GM12872 (cell line): ENCODE results near the gene SULT1A2.
"Not testable (repeated sequence)": the region's sequence is repeated elsewhere in the genome, so short reads cannot be mapped to it uniquely, and the experiment has no call there.

Experiments
- TF ChIP-seq, protein P1 (sequence below): IDR thresholded peaks from 3 replicates; pipeline ENCODE4 v1.5.1; 2011; ENCODE audit warnings: low read depth, mild to moderate bottlenecking, low read length, moderate library complexity; ENCODE audit not compliant: insufficient read depth

Gene SULT1A2

DNA sequence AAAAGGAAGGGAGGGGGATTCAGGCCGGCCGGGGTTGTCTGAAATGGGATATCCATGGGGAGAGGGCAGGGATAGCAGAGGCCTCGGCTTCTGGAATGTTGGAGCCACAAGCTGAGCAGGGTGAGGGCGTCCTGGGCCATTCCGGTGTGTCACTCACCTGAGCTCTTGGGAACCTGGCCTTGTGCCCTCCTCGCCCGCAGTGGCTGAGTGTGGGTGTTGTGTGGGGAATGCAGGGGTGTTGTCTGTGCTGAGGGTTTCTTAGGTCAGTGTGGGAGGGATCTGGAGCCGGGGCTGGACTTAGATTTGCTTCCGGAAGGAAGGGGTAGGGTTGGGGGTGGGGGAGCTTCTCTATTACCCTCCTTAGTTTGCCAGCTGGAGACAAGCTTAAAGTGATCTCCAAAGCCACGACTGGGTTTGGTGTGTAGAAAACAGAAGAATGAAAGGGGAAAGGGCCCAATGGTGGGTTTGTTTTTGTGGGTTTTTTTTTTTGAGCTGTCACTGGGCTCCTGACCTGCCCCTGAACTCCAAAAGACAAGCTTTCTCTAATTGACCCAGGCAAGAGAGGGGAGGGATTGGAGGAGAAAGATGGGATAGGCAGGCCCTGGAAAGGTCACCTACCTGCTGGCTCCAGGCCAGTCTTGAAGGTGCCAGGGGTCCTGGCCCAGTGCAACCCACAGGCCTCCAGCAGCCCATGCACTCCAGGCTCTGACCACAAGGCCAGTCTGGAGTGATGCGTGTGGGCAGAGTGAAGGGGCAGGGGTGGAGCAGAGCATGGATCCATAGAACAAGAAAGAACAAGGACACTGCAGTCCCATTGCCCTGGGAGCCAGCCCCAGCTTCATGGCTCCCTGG lies at the start of gene SULT1A2:
TSS of gene SULT1A2 (minus strand) at position 211 of the 852 bp plus-strand sequence. CDS start 1,120 bp downstream, outside the sequence.
- TF ChIP-seq, protein P1, sequence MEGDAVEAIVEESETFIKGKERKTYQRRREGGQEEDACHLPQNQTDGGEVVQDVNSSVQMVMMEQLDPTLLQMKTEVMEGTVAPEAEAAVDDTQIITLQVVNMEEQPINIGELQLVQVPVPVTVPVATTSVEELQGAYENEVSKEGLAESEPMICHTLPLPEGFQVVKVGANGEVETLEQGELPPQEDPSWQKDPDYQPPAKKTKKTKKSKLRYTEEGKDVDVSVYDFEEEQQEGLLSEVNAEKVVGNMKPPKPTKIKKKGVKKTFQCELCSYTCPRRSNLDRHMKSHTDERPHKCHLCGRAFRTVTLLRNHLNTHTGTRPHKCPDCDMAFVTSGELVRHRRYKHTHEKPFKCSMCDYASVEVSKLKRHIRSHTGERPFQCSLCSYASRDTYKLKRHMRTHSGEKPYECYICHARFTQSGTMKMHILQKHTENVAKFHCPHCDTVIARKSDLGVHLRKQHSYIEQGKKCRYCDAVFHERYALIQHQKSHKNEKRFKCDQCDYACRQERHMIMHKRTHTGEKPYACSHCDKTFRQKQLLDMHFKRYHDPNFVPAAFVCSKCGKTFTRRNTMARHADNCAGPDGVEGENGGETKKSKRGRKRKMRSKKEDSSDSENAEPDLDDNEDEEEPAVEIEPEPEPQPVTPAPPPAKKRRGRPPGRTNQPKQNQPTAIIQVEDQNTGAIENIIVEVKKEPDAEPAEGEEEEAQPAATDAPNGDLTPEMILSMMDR: no peak

DNA sequence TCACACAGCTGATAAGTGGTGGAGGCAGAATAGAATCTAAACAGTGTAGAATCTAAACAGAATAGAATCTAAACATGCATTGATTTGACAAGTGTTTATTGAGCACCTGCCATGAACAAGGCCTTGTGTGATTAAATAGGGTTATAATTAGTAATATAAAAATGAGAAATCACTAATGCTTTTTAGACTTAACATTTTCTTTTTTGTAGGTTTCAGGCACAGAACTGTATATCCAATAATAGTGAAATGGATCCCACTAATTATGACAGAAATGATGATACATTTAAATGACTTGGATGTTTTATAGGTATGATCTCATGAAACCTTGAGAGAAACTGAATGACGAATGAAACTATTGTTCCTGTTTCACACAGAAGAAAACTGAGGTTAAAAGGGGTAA lies 40.9 kb upstream of the SULT1A2 start, which contains the start of gene NPIPB8:
TSS of gene NPIPB8 (plus strand) at position 301 of the 400 bp plus-strand sequence. CDS start 296 bp downstream, outside the sequence.
- TF ChIP-seq, protein P1: not testable (repeated sequence)

DNA sequence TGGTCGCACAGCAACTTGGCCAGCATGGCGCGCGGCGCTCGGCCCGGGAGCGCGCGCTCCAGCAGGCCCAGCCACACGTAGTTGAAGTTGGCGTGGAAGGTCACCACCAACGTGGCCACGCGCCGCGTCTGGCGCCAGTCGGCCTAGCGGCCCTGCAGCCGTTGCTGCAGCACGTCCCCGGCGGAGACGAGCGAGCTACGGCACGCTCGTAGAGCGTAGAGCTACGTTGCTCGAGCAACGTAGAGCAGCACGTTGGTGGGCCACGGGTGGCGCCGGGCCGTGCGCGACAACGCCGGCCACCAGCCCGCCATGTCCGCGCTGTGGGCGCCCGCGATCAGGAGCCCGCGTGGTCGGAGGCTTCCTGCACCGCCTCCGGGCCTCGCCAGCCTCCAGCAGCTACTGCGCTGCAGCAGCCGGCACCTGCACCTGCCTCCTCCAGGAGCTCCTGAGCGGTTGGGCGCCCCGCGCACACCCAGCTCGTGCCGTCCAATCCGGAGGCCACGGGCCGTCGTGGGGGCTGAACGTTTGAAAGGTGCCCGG lies 26.4 kb upstream of the SULT1A2 start:
- TF ChIP-seq, protein P1: no peak

DNA sequence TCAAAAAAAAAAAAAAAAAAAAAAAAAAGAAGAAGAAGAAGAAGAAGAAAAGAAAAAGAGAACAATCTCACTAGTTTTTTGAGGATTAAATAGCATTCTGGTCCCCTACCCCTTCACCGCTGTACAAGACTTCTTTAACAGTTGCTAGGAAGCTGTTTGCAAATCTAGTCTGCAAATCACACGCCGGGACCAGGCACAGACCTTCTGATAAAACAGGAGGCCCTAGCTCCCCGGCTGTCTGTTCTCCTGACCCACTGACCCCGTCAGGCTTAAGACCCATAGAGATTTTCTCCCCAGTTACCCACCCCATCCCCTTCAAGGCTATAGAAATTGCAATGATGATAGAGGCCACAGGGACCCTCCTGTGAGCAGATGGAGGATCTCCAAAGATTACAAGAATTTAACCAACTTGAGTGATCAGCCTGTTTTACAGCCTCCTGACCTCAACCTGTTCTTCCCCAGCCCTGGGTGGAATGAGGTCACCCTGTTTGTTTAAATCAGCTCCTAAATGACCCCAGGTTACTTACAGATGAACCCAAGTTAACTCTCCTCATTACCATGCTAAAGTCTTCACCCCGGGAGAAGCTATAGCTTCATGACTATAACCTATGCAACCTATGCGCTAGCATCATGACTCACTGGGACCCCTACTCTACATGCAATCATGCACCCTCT lies 24.8 kb upstream of the SULT1A2 start:
- TF ChIP-seq, protein P1: no peak

DNA sequence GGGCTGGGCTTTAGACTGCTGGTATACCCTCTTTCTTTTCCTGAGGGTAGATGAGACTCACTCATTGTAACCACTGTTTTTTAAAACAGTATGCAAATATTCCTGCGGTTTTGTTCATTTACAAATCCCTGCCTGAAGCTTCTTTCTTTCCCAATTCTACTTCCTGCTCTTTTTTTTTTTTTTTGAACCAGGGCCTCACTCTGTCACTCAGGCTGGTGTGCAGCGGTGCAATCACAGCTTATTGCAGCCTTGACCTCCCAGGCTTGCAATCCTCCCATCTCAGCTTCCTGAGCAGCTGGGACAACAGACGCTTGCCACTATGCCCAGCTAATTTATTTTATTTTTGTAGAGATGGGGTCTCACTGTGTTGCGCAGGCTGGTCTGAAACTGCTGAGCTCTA lies 21.0 kb upstream of the SULT1A2 start:
- TF ChIP-seq, protein P1: no peak

DNA sequence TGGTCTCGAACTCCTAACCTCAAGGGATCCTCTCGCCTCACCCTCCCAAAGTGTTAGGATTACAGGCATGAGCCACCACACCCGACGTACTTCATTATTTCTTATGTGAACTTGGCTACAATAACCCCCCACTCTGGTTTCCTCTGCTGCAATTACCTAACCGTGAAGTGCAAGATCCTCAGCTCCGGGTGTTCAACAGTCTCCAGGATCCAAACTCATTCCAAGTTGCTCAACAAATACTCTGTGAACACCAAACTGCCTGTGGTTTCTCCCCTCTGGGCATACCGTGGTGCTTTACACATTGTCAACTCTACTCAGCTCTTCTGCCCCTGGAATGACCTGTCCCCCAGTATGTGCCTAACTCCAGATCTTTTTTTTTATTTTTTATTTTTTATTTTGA lies 19.8 kb upstream of the SULT1A2 start:
- TF ChIP-seq, protein P1: no peak
